GM06990 (cell line): ENCODE results near the gene CLNK.

Experiments used
- DNase-seq: peaks from one replicate; pipeline ENCODE4 v3.0.0-alpha.2; 2011; ENCODE audit not compliant: insufficient read length; ENCODE audit errors: extremely low read depth
- H3K27me3 ChIP-seq: replicated peaks from 2 replicates; pipeline ENCODE4 v1.6.0; 2011; ENCODE audit warnings: low read length; ENCODE audit not compliant: control insufficient read depth, insufficient read depth
- H3K36me3 ChIP-seq: 2 replicates; pipeline ENCODE4 v1.5.1; 2011; ENCODE audit warnings: low read length; ENCODE audit not compliant: control insufficient read depth, insufficient read depth
- H3K4me3 ChIP-seq: replicated peaks from 2 replicates; pipeline ENCODE4 v1.5.1; 2011; ENCODE audit warnings: low read depth, mild to moderate bottlenecking, control low read depth, low read length
- CTCF ChIP-seq: IDR thresholded peaks from 2 replicates; pipeline ENCODE4 v1.5.1; 2011; ENCODE audit warnings: low read length, control low read depth, mild to moderate bottlenecking, inconsistent platforms; ENCODE audit not compliant: insufficient read depth, poor library complexity, severe bottlenecking

Gene CLNK

GRCh38 chr4:10605031-10605430 is 79.5 kb downstream of the CLNK start:
- no peak for DNase-seq
- no peak for TF ChIP-seq CTCF
- H3K27me3 ChIP-seq: no peaks in the 10 kb centered on the region
- no peaks in the 10 kb centered on the region for H3K36me3 ChIP-seq
- no peak overlapping the region for H3K4me3 ChIP-seq

DNA sequence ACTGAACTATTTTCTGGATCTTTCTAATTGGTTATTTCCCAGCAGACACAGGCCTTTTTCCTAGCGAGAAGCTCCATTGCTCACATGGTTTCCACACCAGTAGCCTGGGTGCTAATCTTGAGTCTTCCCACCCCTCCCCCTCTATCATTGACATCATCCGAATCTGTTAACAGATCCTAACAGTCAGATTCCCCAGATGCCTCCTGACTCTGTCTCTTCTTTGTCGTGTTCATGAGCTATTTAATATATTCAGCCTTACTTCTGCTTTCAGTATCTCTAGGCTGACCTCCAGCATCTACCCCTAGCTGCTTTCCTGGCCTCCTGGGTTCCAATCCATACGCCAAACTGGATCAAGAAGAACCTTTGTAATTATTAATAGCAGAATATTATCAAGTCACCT is 85.0 kb downstream of the CLNK start:
- Histone ChIP-seq H3K4me3 (no peak overlapping the region), H3K27me3 (no peaks in the 10 kb centered on the region), H3K36me3 (no peaks in the 10 kb centered on the region)
- no peak for TF ChIP-seq CTCF
- no peak for DNase-seq

DNA sequence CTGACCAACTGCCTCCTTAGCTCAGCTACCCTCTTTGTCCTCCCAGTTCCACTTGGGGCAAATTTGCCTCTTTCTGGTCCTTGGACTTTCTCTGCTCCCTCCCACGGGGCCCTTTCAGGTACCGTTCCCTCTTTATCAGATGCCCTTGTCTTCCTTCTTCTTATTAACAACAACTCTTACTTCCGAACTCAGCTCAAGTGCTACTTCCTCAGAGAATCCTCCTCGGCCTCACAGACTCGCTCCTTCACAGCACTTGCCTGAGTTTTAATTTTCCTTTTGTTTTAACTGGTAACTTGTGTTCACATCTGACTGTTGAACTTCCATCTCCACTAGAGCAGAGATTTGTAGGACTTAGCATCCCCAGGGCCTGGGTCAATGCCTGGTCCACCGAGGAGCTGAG is 85.7 kb downstream of the CLNK start:
- no peak for TF ChIP-seq CTCF

GRCh38 chr4:10596586-10597290 is 87.8 kb downstream of the CLNK start:
- Histone ChIP-seq H3K36me3 (no peaks in the 10 kb centered on the region), H3K4me3 (no peak overlapping the region), H3K27me3 (no peaks in the 10 kb centered on the region)
- no peak for DNase-seq
- no peak for TF ChIP-seq CTCF

More for the DNA sequence above, 85.7 kb downstream of the CLNK start:
- Histone ChIP-seq H3K4me3 (no peak overlapping the region), H3K27me3 (no peaks in the 10 kb centered on the region), H3K36me3 (no peaks in the 10 kb centered on the region)
- no peak for DNase-seq

GRCh38 chr4:10593130-10593529 is 91.4 kb downstream of the CLNK start:
- no peak for TF ChIP-seq CTCF
- Histone ChIP-seq H3K36me3 (no peaks in the 10 kb centered on the region), H3K27me3 (no peaks in the 10 kb centered on the region), H3K4me3 (no peak overlapping the region)
- no peak for DNase-seq

- TF ChIP-seq CTCF: no peak
- Histone ChIP-seq H3K27me3 (no peaks in the 10 kb centered on the region), H3K4me3 (no peak overlapping the region), H3K36me3 (no peaks in the 10 kb centered on the region)
- DNase-seq: no peak
Observed at GRCh38 chr4:10590896-10591295, 93.7 kb downstream of the CLNK start.
